Measurements from ENCODE around the gene FAM135A. TPM values are rescaled to one million over a fixed set of nuclear protein-coding genes. Genes with fewer than 3 reads are reported as not detected.

Gene FAM135A
- total RNA-seq, 1 donor from 2014 or later: 24.1 TPM

Other genes starting within 250 kb of the FAM135A start
- gene COL9A1, start 110.4 kb upstream of the FAM135A start, total RNA-seq: not detected
- gene SDHAF4, start 153.4 kb downstream of the FAM135A start, total RNA-seq: 9.2 TPM